ENCODE data around the gene PRM3. TPM values are rescaled to one million over a fixed set of nuclear protein-coding genes. Genes with fewer than 3 reads are reported as not detected.

PRM3 gene
- polyA plus RNA-seq, 3 donors from 2014 or later: not detected

DNA sequence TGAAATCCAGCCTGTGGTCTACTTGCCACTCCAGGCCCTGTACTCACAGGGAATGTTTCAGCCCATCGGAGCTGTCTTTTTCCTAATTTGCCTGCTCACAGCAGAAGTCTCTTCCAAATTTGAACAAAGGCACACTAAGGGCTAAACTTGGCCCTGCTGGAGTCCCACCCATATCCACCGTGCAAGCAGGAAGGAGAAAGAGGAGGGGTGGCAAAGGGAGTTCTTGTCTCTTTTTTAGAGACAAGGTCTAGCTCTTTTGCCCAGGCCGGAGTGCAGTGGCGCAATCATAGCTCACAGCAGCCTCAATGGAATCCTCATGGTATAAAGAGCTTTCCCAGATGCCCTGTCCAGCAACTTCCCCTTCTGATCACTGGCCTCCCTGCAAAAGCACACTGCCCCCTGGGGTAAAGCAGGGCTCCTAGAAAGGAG, 10.4 kb upstream of the PRM3 start:
- no peaks in the 10 kb centered on the region for H3K9me3 Mint-ChIP-seq
- H3K27me3 Mint-ChIP-seq (ENCODE audit: low read depth in 3 of 3): peaks cover 7 to 18% (median 17%) of the 10 kb centered on the region in 3 donors
- no peaks in the 10 kb centered on the region for H3K36me3 Mint-ChIP-seq
- no peaks in the 10 kb centered on the region for H3K4me1 Mint-ChIP-seq
- no peak overlapping the region for H3K27ac Mint-ChIP-seq
- no peak for DNase-seq
- H3K4me3 Mint-ChIP-seq: no peak overlapping the region

DNA sequence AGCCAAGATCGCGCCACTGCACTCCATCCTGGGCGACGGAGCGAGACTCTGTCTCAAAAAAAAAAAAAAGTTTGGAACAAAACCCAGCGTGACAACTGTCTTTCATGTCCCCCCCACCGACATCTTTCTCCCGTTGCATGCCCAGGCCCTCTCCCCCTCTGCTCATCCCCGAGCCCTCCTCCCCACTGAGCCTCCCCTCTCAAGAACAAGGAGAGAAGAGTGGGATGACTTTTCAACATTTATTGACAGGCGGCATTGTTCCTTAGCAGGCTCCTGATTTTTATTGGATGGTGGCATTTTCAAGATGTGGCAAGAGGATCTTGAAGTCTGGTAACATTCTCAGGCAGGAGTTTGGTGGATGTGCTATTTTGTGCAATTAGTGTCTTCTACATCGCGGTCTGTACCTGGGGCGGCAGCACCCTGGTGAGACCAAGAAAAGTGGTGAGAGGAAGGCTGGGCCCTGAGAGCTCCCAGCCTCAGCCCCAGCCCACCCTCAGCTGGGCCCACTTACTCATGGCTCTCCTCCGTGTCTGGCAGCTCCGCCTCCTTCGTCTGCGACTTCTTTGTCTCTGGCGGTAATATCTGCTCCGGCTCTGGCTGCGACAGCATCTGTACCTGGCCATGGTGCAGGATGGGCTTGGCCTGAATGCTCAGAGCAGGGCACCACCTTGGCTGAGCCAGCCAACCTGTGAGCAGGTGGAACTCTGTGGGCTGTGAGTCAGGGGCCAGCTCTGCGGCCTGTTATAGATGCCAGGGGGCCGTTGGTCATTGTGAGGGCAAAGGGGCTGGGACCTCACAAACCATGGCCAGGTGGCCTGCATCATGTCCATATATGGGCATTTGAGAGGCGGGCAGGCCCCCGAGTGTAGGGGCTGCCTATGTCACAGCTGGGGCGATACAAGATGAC, 7.4 kb upstream of the PRM3 start, which contains the start of gene PRM1:
Gene PRM1, minus strand, starts transcription at position 715 of the 907 bp plus-strand sequence. Its CDS starts 92 bp downstream, at position 623.
- Mint-ChIP-seq H3K27ac (no peak within 1 kb of the TSS), H3K4me3 (no peak within 1 kb of the TSS), H3K36me3 (no peaks in the 10 kb centered on the region), H3K9me3 (no peaks in the 10 kb centered on the region), H3K4me1 (no peaks in the 10 kb centered on the region), H3K27me3 (ENCODE audit: low read depth in 3 of 3) (peaks cover 7 to 18% (median 13%) of the 10 kb centered on the region in 3 donors)
- DNase-seq: no peak

DNA sequence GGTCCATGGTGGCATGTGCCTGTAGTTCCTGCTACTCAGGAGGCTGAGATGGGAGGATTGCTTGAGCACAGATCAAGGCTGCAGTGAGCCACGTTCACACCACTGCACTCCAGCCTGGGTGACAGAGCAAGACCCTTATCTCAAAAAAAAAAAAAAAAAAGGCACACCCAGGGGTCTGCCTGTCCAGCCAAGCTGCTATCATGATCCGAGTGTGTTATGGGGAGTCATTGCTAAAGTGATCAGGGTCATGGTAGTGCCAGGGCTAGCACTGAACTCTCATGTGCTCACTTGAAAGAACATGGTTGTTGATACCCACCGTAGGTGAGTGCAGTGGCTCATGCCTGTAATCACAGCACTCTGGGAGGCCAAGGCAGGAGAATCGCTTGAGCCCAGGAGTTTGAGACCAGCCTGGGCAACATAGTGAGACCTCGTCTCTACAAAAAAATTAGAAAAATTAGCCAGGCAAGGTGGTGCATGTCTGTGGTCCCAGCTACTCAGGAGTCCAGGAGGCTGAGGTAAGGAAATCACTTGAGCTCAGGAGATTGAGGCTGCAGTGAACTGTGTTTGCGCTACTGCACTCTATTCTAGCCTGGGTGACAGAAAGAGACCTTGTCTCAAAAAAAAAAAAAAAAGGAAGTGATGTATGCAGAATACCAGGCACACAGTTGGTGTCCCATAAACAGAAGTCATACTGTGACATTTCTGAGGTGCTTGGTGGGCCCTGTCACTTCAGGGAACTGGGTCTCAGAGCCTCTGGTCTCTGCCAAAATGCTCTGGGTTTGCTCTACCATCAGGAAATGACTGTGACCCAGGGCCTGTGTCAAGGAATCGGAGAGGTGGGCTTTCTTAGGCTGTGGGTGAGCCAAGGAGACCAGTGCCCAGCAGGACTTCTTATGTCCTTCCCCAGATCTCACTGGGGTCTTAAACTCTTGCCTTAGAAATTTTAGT, 5.5 kb upstream of the PRM3 start:
- Mint-ChIP-seq H3K27me3 (ENCODE audit: low read depth in 3 of 3) (peaks cover 8 to 18% (median 8%) of the 10 kb centered on the region in 3 donors), H3K27ac (no peak overlapping the region), H3K4me1 (no peaks in the 10 kb centered on the region), H3K4me3 (no peak overlapping the region), H3K9me3 (no peaks in the 10 kb centered on the region), H3K36me3 (peaks cover 0 to 4% (median 0%) of the 10 kb centered on the region in 3 donors)
- no peak for DNase-seq

DNA sequence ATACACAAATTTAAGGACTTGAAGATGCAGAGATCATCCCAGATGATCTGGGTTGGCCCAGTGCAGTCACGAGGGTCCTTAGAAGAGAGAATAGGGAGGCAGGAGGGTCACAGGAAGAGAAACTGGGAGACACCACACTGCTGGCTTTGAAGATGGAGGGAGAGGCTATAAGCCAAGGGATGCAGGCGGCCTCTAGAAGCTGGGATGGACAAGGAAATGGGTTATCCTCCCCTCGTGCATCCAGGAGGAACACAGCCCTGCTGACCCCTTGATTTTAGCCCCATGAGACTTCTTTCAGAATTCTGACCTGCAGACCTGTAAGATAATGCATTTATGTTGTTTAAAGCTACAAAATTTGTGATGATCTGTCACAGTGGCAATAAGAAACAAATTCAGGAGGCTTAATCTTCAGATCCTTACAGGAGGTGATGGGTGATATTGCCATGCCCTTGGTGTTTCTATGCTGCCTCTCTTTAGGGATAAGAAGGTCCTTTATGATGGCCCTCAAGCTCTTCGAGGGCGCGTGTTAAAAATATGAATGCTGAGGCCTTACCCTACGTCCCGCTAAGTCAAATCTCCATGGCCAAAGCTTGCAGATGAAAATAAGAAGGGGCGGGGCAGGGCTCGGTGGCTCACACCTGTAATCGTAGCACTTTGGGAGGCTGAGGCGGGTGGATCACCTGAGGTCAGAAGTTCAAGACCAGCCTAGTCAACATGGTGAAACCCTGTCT, 4.3 kb upstream of the PRM3 start:
- Mint-ChIP-seq H3K4me1 (no peaks in the 10 kb centered on the region), H3K9me3 (no peaks in the 10 kb centered on the region), H3K27me3 (ENCODE audit: low read depth in 3 of 3) (peaks cover 3 to 18% (median 8%) of the 10 kb centered on the region in 3 donors), H3K27ac (no peak overlapping the region), H3K36me3 (peaks cover 0 to 4% (median 0%) of the 10 kb centered on the region in 3 donors), H3K4me3 (no peak overlapping the region)
- no peak for DNase-seq

DNA sequence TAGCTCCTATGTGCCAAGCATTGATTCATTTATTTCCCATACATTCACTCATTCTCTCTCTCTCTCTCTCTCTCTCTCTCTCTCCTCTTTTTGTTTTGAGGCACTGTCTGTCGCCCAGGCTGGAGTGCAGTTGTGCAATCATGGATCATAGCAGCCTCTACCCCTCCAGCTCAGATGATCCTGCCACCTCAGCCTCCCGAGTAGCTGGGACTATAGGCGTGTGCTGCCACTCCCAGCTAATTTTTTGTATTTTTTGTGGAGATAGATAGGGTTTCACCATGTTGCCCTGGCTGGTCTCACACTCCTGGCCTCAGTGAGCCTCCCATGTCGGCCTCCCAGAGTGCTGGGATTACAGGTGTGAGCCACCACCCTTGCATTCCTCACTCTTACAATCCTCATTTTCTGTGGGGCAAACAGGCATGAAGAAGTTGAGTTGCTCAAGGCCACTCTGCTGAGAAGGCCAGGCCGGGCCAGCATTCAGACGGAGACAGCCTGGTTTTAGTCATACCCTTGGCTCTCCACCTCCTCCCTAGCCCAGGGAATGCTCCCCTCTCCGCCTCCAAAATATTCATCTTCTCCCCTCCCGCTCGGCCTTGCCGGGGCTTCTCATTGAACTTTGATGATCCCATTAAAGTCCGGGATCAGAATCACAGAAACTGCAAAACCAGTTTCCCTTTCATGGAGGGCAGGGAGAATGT, 3.6 kb upstream of the PRM3 start:
- H3K9me3 Mint-ChIP-seq: no peaks in the 10 kb centered on the region
- no peak overlapping the region for H3K4me3 Mint-ChIP-seq
- no peaks in the 10 kb centered on the region for H3K4me1 Mint-ChIP-seq
- H3K36me3 Mint-ChIP-seq: peaks cover 0 to 4% (median 0%) of the 10 kb centered on the region in 3 donors
- no peak for DNase-seq
- no peak overlapping the region for H3K27ac Mint-ChIP-seq
- peaks cover 2 to 16% (median 8%) of the 10 kb centered on the region in 3 donors for H3K27me3 Mint-ChIP-seq (ENCODE audit: low read depth in 3 of 3)

DNA sequence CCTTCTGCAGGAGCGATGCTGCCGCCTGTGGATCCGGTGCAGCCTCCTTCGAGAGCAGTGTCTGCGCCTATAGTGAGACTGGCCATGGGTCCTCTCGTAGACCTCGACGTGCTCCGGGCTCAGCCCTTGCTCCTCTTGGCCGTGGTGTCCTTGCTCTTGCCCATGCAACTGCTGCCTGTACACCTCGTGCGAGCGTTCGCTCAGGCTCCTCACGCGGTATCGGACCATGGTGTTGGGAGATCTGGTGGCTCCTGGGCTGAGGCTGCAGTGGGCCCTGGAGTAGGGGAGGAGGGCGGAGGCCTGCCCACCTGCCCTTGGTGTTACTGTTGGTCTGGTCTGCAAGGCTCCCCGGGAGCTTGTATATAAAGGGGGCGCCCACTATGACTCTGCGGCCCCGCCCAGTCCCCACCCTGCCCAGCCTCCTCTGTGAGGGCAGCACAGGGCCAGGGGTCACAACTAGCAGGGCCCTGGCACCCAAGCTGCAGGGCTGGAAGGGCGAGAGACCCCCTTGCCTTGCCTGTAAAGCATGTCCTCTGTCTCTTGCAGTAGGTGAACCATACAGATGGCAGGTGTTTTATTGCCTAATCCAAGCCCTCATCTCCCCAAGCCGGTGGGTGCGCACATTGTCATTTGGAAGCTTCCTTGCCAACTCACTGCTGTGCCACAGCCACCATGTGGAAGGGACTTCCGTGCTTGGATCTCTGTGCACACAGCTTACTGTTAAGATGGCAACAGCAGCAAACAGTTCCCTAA, 2.9 kb upstream of the PRM3 start, which contains the start of gene PRM2:
Gene PRM2, minus strand, starts transcription at position 338 of the 753 bp plus-strand sequence. Its CDS starts 110 bp downstream, at position 228.
- Mint-ChIP-seq H3K27me3 (ENCODE audit: low read depth in 3 of 3) (peaks cover 2 to 16% (median 8%) of the 10 kb centered on the region in 3 donors), H3K9me3 (no peaks in the 10 kb centered on the region), H3K27ac (no peak within 1 kb of the TSS), H3K36me3 (peaks cover 0 to 4% (median 0%) of the 10 kb centered on the region in 3 donors), H3K4me1 (no peaks in the 10 kb centered on the region), H3K4me3 (no peak within 1 kb of the TSS)
- no peak for DNase-seq

DNA sequence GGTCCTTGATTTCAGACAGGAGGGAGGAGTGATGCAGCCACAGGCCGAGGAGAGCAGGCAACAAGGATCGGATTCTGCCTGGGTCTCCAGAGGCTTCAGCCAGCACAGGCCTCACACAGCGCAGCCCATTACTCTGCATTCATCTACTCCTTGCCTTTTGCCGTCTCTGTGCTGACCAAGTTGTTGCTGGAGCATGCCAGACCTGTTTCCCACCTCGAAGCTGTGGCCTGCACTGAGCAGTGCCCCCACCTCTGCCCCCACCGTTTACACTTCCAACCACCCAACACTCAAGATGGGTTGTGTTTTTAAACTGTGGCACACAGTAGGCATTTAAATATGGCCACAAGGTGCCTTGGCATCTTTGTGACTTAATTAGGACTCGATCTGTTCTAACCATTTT, 1.5 kb upstream of the PRM3 start:
- no peak for DNase-seq
- H3K36me3 Mint-ChIP-seq: peaks cover 0 to 4% (median 3%) of the 10 kb centered on the region in 3 donors
- no peak overlapping the region for H3K27ac Mint-ChIP-seq
- no peaks in the 10 kb centered on the region for H3K9me3 Mint-ChIP-seq
- no peak overlapping the region for H3K4me3 Mint-ChIP-seq
- H3K27me3 Mint-ChIP-seq (ENCODE audit: low read depth in 3 of 3): peaks cover 2 to 10% (median 4%) of the 10 kb centered on the region in 3 donors
- no peaks in the 10 kb centered on the region for H3K4me1 Mint-ChIP-seq

DNA sequence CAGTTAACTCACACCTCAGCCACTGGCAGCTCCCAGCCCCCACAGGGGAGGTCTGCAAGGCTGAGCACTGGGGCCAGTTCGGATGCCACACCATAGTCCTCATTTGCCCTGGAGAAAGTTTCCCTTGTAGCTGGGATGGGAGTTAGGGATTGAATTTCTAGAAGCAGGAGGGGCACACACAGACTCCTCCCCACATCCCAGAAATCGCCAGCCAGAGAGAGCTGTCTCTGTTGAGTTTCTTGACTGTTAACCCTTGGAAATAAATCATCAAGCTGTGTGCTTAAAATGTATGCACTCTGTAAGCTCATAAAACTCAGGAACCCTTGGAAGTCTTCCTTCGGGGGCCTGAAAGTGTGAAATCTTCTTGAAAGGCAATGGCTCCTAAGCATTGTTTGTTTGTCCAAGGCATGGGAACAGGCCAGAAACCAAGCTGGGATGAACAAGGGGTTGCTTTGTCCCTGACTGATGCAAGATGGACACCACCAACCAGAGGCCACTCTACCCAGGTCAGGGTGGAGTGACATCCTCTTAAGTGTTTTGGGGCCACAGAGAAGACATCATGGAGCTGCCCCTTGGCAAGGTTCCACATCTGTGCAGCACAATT, 394 bp upstream of the PRM3 start:
- no peaks in the 10 kb centered on the region for H3K4me1 Mint-ChIP-seq
- no peak overlapping the region for H3K27ac Mint-ChIP-seq
- no peak for DNase-seq

DNA sequence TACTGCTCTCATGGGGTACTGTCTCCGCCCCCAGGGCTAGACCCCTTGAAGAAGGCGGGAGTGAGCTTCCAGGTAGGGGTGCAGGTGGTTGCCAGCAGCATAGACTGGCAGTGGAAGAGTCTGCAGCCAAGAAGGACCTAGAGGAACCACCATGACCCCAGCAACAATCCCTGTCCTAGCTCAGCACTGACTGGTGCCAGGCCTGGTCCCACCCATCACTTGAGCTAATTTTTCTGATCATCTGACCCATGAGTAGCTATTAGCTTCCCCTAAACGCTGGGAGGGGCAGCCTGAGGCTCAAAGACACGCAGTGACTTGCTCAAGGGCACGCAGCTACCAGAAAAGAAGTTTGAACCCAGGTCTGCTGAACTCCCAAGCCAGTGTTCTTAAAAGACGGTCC, 945 bp downstream of the PRM3 start:
- H3K9me3 Mint-ChIP-seq: no peaks in the 10 kb centered on the region
- H3K4me3 Mint-ChIP-seq: no peak overlapping the region
- no peak for DNase-seq
- no peaks in the 10 kb centered on the region for H3K4me1 Mint-ChIP-seq
- peaks cover 0 to 4% (median 3%) of the 10 kb centered on the region in 3 donors for H3K36me3 Mint-ChIP-seq
- peaks cover 2 to 7% (median 7%) of the 10 kb centered on the region in 3 donors for H3K27me3 Mint-ChIP-seq (ENCODE audit: low read depth in 3 of 3)
- H3K27ac Mint-ChIP-seq: no peak overlapping the region

More for the DNA sequence above, 394 bp upstream of the PRM3 start:
- Mint-ChIP-seq H3K27me3 (ENCODE audit: low read depth in 3 of 3) (peaks cover 0 to 6% (median 2%) of the 10 kb centered on the region in 3 donors), H3K9me3 (no peaks in the 10 kb centered on the region), H3K36me3 (peaks cover 0 to 4% (median 3%) of the 10 kb centered on the region in 3 donors), H3K4me3 (no peak overlapping the region)

DNA sequence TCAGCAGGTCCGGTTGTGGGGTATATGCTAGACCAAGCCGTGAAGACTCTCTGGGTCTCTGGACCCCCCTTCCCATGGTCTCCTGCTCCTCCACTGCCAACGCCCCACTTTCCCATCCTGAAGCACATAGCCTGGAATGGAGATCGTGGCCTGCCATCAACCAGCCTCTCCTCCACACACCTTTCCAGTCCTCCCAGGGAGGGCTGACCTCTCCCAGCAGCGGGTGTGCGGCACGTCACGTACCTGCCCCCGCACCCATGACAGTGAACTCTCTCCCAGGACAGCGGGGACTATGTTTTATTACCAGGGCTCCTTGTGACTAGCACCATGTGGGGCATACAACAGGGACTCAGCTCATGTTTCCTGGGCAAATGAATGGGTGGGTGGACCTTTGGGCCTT, 1.8 kb downstream of the PRM3 start:
- Mint-ChIP-seq H3K9me3 (no peaks in the 10 kb centered on the region), H3K27ac (no peak overlapping the region)

DNA sequence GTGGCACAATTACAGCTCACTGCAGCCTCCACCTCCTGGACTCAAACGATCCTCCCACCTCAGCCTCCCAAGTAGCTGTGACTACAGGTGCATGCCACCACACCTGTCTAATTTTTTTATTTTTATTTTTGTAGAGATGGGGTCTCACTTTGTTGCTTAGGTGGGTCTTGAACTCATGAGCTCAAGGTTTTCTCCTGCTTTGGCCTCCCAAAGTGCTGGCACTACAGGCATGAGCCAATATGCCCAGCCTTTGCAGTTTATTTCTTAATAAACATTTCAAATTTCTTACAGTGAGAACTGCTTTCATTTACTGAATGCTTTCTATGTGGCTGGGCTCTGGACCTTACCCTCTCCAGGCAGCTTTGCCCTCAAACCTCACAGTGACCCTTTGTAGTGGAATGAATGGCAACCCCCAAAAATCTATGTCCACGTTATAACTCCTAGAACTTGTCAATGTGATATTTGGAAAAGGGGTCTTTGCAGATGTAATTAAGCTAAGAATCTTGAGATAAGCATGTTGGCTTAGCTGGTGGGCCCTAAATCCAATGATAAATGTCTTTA, 2.7 kb downstream of the PRM3 start:
- DNase-seq: no peak
- H3K27ac Mint-ChIP-seq: no peak overlapping the region
- H3K9me3 Mint-ChIP-seq: no peaks in the 10 kb centered on the region
- no peak overlapping the region for H3K4me3 Mint-ChIP-seq
- H3K27me3 Mint-ChIP-seq (ENCODE audit: low read depth in 3 of 3): peaks cover 4 to 11% (median 10%) of the 10 kb centered on the region in 3 donors
- peaks cover 0 to 4% (median 3%) of the 10 kb centered on the region in 3 donors for H3K36me3 Mint-ChIP-seq
- H3K4me1 Mint-ChIP-seq: no peaks in the 10 kb centered on the region

More for the DNA sequence above, 1.8 kb downstream of the PRM3 start:
- H3K27me3 Mint-ChIP-seq (ENCODE audit: low read depth in 3 of 3): peaks cover 2 to 9% (median 9%) of the 10 kb centered on the region in 3 donors
- H3K4me3 Mint-ChIP-seq: no peak overlapping the region
- no peak for DNase-seq
- no peaks in the 10 kb centered on the region for H3K4me1 Mint-ChIP-seq
- H3K36me3 Mint-ChIP-seq: peaks cover 0 to 4% (median 3%) of the 10 kb centered on the region in 3 donors
